Activated CD8-positive, alpha-beta memory T cell treated with anti-CD3 and anti-CD28 coated beads for 4 hours (primary cell): ENCODE data around the gene PNPLA2.

ENCODE experiments used
- DNase-seq, 2 donors: peaks; one replicate each; pipeline ENCODE4 v3.0.0-alpha.2; 2020; ENCODE audit warnings: low read depth in 2 of 2

PNPLA2 gene

GRCh38 chr11:844693-845644 lies 26.3 kb downstream of the PNPLA2 start:
- no peak for DNase-seq

GRCh38 chr11:845872-846495 lies 27.3 kb downstream of the PNPLA2 start:
- no peak for DNase-seq

- no peak for DNase-seq
Observed at GRCh38 chr11:846496-847098, 27.9 kb downstream of the PNPLA2 start.

GRCh38 chr11:847876-848275 lies 29.2 kb downstream of the PNPLA2 start:
- no peak for DNase-seq

- DNase-seq: peak; percentile 21 to 28
Observed at GRCh38 chr11:848380-848931, 29.7 kb downstream of the PNPLA2 start.

GRCh38 chr11:849104-849824 lies 30.6 kb downstream of the PNPLA2 start:
- DNase-seq: no peak

GRCh38 chr11:849951-850774 lies 31.4 kb downstream of the PNPLA2 start:
- DNase-seq: no peak

- no peak for DNase-seq
Observed at GRCh38 chr11:850775-851763, 32.4 kb downstream of the PNPLA2 start.

GRCh38 chr11:852762-853161 lies 34.0 kb downstream of the PNPLA2 start:
- no peak for DNase-seq

GRCh38 chr11:853682-854448 lies 35.2 kb downstream of the PNPLA2 start:
- DNase-seq: no peak

GRCh38 chr11:854601-855329 lies 36.1 kb downstream of the PNPLA2 start:
- no peak for DNase-seq

GRCh38 chr11:855330-855674 lies 36.6 kb downstream of the PNPLA2 start:
- DNase-seq: no peak

GRCh38 chr11:855796-856195 lies 37.1 kb downstream of the PNPLA2 start:
- DNase-seq: no peak

- DNase-seq: no peak
Observed at GRCh38 chr11:856397-856796, 37.7 kb downstream of the PNPLA2 start.

GRCh38 chr11:858053-858761 lies 39.5 kb downstream of the PNPLA2 start:
- DNase-seq: no peak

- DNase-seq: no peak
Observed at GRCh38 chr11:858762-859339, 40.1 kb downstream of the PNPLA2 start.
